HTR-8/SVneo (cell line): ENCODE data around the gene LRPAP1.
"Not testable (repeated sequence)": the region's sequence is repeated elsewhere in the genome, so short reads cannot be mapped to it uniquely, and the experiment has no call there.

Experiments
- DNase-seq: peaks from one replicate; pipeline ENCODE4 v3.0.0; 2011; ENCODE audit warnings: low spot score, mixed read lengths; ENCODE audit not compliant: insufficient read length
- FAIRE-seq: peaks from 2 replicates; lab custom pipeline; 2011; peaks lifted over from hg19 to GRCh38; lab: Jason Lieb, UNC

The LRPAP1 gene, protein sequence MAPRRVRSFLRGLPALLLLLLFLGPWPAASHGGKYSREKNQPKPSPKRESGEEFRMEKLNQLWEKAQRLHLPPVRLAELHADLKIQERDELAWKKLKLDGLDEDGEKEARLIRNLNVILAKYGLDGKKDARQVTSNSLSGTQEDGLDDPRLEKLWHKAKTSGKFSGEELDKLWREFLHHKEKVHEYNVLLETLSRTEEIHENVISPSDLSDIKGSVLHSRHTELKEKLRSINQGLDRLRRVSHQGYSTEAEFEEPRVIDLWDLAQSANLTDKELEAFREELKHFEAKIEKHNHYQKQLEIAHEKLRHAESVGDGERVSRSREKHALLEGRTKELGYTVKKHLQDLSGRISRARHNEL

DNA sequence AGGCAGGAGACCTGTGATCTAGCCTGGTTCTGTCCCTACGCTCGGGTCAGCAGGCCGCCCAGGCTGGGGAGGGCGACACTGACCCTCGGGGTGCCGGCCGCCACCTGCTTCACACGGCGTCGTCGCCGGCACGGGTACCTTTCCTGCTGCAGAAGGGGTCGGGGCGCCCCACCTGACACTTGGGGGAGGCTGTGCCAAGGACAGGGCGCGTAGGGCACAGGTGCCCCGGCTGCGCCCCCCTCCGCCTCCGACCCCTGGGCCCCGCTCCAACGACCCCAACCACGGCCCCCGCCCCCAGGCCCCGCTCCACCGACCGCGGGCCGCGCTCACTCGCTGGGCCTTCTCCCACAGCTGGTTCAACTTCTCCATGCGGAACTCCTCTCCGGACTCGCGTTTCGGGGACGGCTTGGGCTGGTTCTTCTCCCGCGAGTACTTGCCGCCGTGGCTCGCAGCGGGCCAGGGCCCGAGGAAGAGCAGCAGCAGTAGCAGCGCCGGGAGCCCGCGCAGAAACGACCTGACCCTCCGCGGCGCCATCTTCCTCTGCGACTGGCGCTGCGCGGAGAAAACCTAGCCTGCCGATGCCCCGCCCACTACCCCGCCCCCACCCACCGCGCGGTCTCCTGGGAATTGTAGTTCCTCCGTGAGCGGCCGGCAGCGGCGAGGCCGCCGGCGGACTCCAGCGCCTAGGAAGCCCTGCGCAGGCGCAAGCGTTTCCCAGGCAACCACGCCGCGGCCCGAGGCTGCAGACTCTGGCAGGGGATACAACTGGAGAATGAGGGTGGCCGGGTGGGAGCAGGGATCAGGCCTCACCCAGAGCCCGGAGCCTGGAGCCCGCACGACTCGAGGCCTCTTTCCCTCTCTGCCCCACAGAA is at the start of gene LRPAP1:
TSS of gene LRPAP1 (minus strand) at position 544 of the 872 bp plus-strand sequence. CDS start at position 534, 10 bp downstream.
- FAIRE-seq (peak; percentile 86), DNase-seq (peak; percentile 96)

DNA sequence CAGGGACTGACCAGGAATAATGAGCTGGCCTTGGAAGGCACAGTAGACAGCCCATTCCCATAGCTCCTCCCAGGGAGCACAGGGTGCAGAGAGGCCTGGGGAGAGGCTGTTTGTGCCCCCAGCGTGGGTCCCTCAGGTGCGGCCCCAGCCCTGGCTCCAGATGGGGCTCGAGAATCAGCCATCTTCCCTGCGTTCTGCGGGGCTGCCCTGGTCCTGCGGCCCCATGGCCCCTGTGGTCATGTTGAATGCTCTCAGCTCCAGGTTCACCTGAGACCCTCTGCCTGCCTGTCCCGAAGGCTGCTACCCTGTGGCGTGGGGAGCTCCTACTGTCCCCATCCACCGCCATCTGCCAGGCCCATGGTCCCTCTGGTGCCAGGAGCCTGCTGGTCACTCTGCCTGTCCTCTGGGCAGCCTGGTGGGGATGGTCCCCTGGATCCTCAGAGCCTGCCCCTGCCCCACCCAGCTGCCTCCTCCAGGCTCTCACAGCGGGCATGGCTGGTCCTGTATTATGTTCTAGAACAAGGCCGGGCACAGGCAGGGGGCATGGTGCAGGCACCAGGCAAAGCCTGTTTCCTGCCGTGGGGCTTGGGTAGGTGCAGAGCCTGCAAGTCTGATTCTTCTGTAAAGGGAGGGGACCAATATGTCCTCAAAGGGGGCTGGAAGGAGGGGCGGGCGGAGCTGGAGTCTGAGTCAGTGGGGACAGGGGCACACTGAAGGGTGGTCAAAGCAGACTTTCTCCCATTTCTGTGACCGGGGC is 49.3 kb upstream of the LRPAP1 start:
- DNase-seq, FAIRE-seq: not testable (repeated sequence)

DNA sequence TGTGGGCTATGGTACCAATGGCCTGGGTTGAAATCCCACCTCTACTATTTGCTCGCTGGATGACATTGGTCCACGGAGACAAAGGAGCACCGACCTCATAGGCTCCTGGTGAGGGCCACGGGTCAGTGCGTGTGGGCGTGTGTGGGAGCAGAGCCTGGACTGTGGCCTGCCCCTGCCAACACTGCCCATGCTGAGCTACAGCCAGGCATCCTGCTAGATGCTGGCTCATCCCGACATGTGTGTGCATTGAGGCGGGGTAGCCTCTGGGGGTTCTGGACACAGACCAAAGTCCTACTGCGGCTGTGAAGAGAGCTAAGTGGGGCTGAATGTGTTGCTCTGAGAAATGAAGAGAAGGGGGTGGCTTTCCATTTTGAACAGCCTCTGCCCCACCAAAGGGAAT is 48.6 kb upstream of the LRPAP1 start:
- not testable (repeated sequence) for DNase-seq, FAIRE-seq

DNA sequence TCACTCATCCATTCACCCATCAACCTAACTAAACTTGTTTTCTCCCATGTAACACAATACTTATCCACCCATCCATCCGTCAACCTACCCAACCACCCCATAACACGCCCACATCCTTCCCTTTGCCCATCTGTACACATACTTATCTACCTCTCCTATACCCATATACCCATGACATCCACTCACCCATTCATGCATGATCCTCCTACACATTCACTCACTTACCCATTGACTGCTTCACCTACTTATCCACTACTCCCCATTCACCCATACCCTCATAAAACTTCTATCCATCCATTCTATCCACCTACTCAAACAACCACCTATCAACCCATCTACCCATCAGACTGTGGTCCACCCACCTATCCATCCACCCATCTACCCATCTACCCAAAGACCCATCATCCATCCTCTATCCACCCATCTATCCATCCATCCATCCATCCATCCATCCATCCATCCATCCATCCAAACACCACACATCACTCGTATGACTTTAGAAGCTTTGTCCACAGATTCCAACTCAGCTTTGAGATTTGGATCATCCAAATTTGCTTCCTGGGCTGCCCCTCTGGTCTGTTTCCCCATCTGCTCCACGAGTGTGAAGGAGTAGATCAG is 46.4 kb upstream of the LRPAP1 start:
- not testable (repeated sequence) for DNase-seq
- peak; percentile 40 for FAIRE-seq

DNA sequence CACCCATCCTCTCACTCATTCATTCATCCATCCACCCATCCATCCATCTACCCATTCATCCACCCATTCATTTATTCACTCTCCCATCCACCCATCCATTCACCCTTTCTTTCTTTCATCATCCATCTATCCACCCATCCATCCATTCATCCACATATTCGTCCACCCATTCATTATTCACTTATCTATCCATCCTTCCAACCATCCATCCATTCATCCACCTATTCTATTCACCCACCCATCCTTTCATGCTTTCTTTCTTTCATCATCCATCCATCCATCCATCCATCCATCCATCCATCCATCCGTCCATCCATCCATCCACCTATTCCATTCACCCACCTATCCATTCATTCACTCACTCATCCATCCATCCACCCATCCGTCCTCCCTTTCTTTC is 45.8 kb upstream of the LRPAP1 start:
- DNase-seq, FAIRE-seq: not testable (repeated sequence)

DNA sequence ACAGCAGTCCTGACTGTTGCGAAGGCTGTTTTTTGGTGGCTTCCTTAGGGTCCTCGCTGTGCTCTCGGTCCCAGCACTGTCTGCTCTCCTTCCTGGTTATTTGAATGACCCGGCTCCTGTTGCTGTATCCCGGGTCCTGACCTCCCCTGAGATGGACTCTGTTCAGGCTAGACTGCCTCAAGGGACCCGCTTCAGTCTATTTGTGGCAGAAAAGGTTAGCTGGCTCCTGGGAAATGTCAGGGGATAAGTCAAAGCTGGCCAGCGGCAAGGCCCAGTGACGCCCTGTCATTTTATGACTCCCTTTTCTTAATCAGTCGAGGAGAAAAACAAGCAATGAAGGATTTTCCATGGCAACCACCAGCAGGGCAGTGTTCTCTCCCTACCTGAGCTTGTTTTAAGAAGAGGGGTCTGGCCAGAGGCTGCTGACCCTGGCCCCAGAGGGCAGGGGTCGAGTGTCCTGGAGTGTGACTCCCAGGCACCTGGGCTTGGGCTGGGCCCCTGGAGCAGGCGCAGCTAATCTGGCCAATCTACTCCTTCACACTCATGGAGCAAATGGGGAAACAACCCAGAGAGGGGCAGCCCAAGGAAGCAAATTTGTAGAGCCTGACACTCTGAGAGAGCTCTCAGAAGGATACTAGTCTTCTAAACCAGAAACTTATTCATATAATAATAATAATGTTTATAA is 45.1 kb upstream of the LRPAP1 start:
- not testable (repeated sequence) for FAIRE-seq, DNase-seq

DNA sequence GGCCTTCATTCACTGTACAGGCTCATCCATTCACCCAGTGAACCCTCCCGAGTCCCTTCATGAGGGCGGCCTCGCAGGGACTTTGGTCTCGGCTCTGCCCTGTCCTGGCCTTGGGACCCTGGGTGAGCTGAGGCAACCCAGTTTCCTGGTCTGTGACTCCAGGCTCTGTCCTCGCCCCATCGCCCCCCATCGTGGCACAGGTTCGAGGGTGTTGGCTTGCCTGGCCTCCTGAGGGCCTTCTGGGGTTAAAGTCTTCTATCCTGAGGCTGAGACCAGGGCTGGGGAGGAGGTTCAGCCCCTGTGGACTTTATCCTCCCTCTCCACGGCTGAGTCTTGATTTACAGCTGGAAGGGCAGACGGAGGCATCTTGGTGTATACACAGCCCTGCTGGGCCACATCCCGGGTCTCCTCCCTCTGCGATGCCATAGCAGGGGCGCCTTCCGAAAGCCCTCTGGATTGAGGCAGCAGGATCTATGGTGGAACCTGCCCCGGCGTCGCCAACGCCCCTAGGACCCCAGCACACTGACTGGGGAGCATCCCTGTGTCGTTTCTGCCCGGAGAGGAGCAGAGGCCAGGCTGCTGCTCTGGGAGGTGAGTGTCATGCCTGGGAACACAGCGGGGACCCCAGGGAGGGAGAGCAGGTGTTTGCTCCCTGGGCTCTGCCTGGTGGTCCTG is 44.4 kb upstream of the LRPAP1 start:
- DNase-seq, FAIRE-seq: not testable (repeated sequence)

DNA sequence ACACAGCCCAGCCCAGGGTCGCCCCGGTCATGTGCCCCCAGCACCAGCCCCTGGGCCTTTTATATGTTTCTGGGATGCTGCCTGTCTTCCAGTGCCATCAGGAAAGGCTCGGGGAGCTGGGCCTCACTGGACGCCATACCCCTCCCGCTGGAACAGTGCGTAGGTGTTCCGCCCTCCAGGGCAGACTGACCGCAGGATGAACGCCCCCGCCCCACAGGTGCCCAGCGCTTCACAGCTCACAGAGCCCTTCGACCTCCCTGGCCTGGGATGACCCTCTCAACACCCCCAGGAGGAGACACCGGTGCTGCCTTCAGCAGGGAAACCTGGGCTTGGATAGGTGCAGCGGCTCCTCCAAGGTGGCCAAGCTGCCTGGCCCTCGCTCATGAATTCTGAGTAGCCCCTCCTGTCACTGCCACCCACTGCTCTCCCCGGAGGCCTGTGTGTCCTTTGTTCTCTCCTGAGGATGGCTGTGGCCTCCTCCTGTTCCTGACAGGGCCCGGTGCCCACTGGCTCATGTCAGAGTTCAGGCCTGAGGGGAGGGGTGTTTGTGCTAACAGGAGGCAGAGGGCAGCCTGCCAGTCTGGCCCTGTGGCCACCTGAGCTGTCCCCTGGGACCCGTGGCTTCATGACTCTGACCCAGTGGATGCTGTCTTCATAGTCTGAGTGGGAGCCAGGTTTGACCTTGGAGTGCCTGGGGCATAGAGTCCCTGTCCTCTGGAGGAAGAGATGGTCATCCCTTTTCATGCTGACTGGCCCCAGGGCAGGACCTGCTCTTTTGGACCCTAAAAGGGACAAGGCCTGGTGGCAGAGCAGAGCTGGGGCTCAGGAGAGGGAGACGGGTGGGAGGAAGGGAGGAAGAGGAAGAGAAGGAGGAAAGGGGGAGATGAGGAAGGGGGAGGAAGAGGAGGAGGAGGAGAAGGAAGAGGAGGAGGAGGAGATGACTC is 43.5 kb upstream of the LRPAP1 start:
- DNase-seq, FAIRE-seq: not testable (repeated sequence)

DNA sequence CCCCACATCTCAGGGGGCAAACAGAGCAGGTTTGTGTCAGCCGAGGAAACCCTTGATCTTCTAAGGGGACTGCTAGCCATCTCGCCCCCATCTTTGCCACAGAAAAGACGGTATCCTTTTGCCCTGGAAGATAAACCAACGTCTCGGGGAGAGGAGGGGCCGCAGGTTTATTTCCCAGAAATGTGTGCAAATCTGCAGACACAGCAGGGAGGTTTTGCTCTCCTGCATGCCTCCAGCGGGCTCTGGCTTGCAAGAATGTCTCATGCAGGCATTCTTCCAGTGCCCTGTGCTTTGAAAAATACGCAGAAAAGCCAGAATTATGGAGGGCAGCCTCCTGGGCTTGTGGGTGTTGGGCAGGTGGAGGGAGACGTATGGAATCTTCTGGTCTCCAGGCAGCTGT is 42.6 kb upstream of the LRPAP1 start:
- FAIRE-seq, DNase-seq: not testable (repeated sequence)

DNA sequence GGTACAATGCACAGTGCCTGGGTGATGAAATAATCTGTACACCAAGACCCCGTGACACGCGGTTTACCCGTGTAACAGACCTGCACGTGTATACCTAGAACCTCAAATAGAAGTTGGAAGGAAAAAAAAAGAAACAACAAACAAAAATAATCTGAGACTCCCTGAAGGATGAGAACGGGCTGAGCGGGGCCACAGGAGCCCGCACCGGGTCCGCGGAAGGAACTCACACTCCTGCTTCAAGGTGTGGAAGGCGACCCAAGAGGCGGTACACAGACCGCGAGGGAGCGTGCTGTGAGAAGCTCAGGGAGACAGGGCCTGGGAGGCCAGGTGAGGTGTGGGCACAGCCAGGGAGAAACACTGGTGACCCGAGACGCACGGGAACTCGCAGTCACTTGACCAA is 42.1 kb upstream of the LRPAP1 start:
- FAIRE-seq, DNase-seq: not testable (repeated sequence)

DNA sequence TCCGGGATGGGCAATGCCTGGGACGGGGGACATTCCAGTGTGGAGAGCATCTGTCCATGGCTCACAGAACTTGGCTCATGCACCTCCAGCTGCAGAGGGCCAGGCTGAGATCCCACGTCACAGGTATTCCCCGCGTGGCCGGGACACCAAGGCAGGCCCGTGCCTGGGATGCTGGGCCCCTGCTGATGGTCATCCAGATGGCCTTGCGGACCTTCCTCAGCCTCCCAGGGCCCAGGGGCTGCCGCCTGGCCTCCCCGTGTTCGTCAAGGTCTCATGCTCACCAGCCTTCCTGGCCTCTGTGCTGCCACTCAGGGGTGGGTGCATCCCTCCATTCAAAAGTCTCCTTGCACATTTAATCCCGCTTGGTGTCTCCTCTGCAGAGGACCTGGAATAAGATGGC is 40.9 kb upstream of the LRPAP1 start:
- FAIRE-seq (no peak), DNase-seq (no peak)

DNA sequence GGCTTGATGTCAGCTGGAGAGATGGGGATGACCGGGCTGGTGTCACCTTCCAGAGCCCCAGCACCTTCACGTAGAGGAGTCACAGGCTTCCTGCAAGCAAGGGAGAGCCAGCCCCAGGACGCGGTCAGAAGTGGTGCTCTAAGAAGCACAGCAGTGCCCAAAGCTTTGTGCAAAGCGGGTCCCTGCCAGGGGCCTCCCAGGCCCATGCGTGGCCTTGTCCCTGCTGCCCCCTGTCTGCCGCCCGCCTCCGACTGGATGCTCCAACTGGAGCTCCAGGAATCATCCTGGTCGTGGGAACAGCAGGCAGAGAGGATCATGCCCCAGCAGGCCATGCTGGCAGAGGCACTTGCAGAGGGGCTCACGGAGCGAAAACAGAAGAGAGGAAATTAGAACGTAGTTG is 40.1 kb upstream of the LRPAP1 start:
- no peak for FAIRE-seq
- no peak for DNase-seq

DNA sequence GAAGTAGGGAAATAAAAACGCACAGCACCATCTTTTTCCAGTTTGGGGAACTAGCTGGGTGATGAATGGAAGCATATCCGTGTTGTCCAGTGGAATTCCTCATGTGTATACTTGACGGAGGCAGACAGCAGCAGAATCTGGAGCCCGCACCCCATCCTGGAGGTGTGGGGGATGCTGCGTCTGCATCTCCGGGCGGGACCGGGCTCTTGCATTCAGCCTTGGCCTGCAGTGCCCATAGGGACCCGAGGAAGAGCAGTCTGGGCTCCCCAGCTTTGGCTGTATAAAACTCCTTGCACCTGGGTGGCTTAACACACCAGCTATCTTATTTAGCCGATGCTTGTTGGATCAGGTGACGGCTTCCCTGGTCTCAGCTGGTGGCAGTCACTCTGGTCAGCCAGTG is 39.7 kb upstream of the LRPAP1 start:
- FAIRE-seq (no peak), DNase-seq (no peak)

DNA sequence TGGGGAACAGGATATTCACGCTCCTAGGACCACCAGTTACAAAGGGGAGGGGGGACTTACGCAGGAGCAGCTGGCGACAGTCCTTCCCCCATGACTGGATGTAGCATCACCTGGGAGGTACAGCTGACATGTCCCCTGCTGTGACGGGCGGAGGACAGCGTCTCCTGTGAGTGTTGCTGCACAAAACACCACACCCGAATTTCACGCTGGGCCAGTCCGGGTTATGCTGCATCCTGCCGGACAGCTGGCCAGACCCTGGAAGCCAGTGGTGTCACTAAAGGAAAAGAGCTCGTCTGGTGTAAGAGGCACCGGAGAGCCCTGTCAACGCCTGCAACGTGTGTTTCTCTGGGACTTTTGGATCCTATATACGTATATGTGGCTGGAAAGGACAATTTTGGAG is 38.7 kb upstream of the LRPAP1 start:
- FAIRE-seq, DNase-seq: not testable (repeated sequence)

DNA sequence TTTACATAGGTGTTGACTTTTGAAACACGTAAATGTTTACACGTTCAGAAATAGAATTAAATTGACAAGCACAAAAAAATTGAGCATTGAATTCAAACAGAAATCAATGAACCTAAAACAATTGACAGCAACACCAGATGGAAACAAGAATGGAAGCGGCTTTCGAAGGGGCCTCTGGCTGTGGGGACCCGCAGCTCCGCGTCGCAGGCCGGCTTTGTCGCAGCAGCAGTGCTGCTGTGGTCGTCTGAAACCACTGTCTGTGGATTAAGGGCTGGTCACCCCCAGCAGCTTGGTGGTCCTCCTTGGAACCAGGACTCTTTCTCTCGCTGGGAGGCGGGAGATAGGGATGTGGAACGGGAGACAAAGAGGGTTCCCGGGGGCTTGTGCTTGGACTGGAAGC is 37.4 kb upstream of the LRPAP1 start:
- not testable (repeated sequence) for DNase-seq, FAIRE-seq

DNA sequence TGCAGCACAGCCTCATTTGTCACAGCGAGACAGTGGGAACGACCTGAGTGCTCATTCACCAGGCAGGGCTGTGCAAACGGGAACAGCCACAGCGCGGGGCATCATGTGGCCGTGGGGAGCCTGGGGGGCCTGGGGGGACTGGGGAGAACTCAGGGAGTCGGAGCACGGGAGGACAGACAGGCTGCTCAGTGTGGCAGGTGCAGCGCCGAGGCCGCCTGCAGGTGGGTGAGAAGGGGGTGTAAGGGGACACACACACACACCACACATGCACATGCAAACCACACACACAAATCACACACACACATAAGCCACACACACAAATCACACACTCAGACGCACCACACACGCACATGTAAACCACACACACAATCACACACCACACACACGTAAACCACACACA is 34.5 kb upstream of the LRPAP1 start:
- DNase-seq, FAIRE-seq: not testable (repeated sequence)

DNA sequence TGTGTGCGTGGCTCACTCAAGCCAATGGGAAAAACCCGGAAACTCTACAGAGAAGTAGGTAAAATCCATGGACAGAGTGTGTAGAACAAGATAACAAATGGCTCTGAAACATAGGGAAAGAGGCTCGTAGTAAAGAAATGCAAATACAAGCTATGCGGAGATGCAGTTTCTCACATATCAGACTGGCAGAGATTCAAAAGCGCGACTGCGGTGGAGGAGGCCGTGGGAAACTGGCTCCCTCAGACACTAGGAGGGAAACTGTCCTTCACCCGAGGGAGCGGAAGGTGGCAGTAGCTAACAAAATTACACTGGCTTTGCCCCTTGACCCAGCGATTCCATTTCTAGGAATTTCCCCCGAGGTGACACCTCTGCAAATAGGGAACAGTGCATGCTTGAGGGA is 34.1 kb upstream of the LRPAP1 start:
- not testable (repeated sequence) for DNase-seq, FAIRE-seq

DNA sequence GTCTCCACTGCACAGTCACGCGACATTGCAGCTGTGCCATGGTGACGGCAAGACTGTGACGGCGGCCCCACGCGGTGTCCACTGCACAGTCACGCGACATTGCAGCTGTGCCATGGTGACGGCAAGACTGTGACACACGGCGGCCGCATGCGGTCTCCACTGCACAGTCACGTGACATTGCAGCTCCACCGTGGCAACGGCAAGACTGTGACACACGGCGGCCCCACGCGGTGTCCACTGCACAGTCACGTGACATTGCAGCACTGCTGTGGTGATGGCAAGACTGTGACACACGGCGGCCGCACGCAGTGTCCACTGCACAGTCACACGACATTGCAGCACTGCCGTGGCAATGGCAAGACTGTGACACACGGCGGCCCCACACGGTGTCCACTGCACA is 32.7 kb upstream of the LRPAP1 start:
- DNase-seq, FAIRE-seq: not testable (repeated sequence)
